IMR-90 (cell line): ENCODE measurements around the gene SURF2. TPM values are rescaled to one million over a fixed set of nuclear protein-coding genes. Genes with fewer than 3 reads are reported as not detected.

Source experiments
- ATAC-seq: fragments of 200-7000 bp; cut with Tn5 transposase; 2 replicates; pipeline ENCODE4 v1.9.1; 2020; ENCODE audit warnings: low read depth, mild to moderate bottlenecking, moderate library complexity
- BruUV-seq: library from RNA; stranded (reverse); fragments of 400-500 nt; replicated peaks from 2 replicates; lab custom pipeline; 2021; lab: Mats Ljungman, UMichigan
- CTCF ChIA-PET: fragments of 300-600 bp; formaldehyde crosslinking; extraction: SDS; loops from one replicate; lab custom pipeline; 2021; ENCODE audit warnings: antibody characterized with exemption; lab: Yijun Ruan, JAX
- POLR2A ChIA-PET: fragments of 300-600 bp; sonication (Branson Sonifier 250); formaldehyde crosslinking; loops from one replicate; lab custom pipeline; 2022; ENCODE audit warnings: antibody characterized with exemption; ENCODE audit not compliant: unreplicated experiment; lab: Charles Lee
- DNase-seq: peaks from one replicate; pipeline ENCODE4 v3.0.0; 2013
- H2AFZ ChIP-seq: replicated peaks from 2 replicates; pipeline ENCODE3; 2013; ENCODE audit warnings: low read length, mild to moderate bottlenecking; ENCODE audit not compliant: poor library complexity
- H2AK5ac ChIP-seq: 2 replicates; pipeline ENCODE4 v1.6.1; 2013; ENCODE audit warnings: low read depth, low read length, inconsistent platforms
- H2AK9ac ChIP-seq: replicated peaks from 2 replicates; pipeline ENCODE3; 2013; ENCODE audit warnings: mild to moderate bottlenecking, low read depth, low read length, moderate library complexity; ENCODE audit not compliant: poor library complexity
- H2BK120ac ChIP-seq: 2 replicates; pipeline ENCODE4 v1.6.1; 2013; ENCODE audit warnings: low read depth, low read length, inconsistent platforms
- H2BK15ac ChIP-seq: 3 replicates; pipeline ENCODE4 v1.6.1; 2013; ENCODE audit warnings: low read depth, low read length, inconsistent platforms
- H2BK20ac ChIP-seq: 2 replicates; pipeline ENCODE4 v1.6.1; 2013; ENCODE audit warnings: low read depth, mild to moderate bottlenecking, inconsistent platforms, low read length, moderate library complexity
- H2BK5ac ChIP-seq: 2 replicates; pipeline ENCODE4 v1.6.1; 2013; ENCODE audit warnings: mild to moderate bottlenecking, low read depth, low read length, inconsistent platforms; ENCODE audit not compliant: poor library complexity, severe bottlenecking
- H3K14ac ChIP-seq: replicated peaks from 2 replicates; pipeline ENCODE4 v1.6.1; 2013; ENCODE audit warnings: low read depth, low read length, inconsistent platforms
- H3K18ac ChIP-seq: 2 replicates; pipeline ENCODE4 v1.6.1; 2013; ENCODE audit warnings: low read depth, low read length, control low read depth
- H3K23ac ChIP-seq: 2 replicates; pipeline ENCODE4 v1.6.1; 2013; ENCODE audit warnings: low read depth, low read length, inconsistent platforms
- H3K27ac ChIP-seq: 2 replicates; pipeline ENCODE4 v1.5.1; 2013; ENCODE audit warnings: mild to moderate bottlenecking, control low read depth, low read length; ENCODE audit not compliant: insufficient read depth
- H3K27me3 ChIP-seq: 2 replicates; pipeline ENCODE4 v1.6.1; 2013; ENCODE audit warnings: low read length; ENCODE audit not compliant: control insufficient read depth, insufficient read depth
- H3K36me3 ChIP-seq: 2 replicates; pipeline ENCODE4 v1.6.1; 2013; ENCODE audit warnings: low read length, mixed read lengths; ENCODE audit not compliant: control insufficient read depth, insufficient read depth
- H3K4ac ChIP-seq: 2 replicates; pipeline ENCODE4 v1.6.1; 2013; ENCODE audit warnings: low read depth, low read length, inconsistent platforms
- H3K4me1 ChIP-seq: 2 replicates; pipeline ENCODE4 v1.6.1; 2013; ENCODE audit warnings: low read length, mixed read lengths; ENCODE audit not compliant: control insufficient read depth, insufficient read depth
- H3K4me2 ChIP-seq: 2 replicates; pipeline ENCODE4 v1.6.1; 2013; ENCODE audit warnings: low read depth, mild to moderate bottlenecking, control low read depth, low read length, moderate library complexity
- H3K4me3 ChIP-seq: 2 replicates; pipeline ENCODE4 v1.5.1; 2013; ENCODE audit warnings: low read depth, mild to moderate bottlenecking, control low read depth, low read length, moderate library complexity; ENCODE audit not compliant: insufficient read depth
- H3K56ac ChIP-seq: 2 replicates; pipeline ENCODE4 v1.6.1; 2013; ENCODE audit warnings: low read length, inconsistent platforms; ENCODE audit not compliant: insufficient read depth; ENCODE audit errors: extremely low read depth
- H3K79me1 ChIP-seq, 2 experiments: 2 replicates each; pipeline ENCODE4 v1.6.1; 2013; ENCODE audit warnings: low read length in 2 of 2, inconsistent platforms in 1 of 2, low read depth in 1 of 2
- H3K9ac ChIP-seq: 2 replicates; pipeline ENCODE4 v1.6.1; 2013; ENCODE audit warnings: low read depth, low read length, control low read depth
- H3K9me1 ChIP-seq: 2 replicates; pipeline ENCODE4 v1.6.1; 2013; ENCODE audit warnings: low read length, inconsistent platforms; ENCODE audit not compliant: insufficient read depth
- H3K9me3 ChIP-seq: 2 replicates; pipeline ENCODE4 v1.6.1; 2013; ENCODE audit warnings: low read length; ENCODE audit not compliant: control insufficient read depth, insufficient read depth
- H4K20me1 ChIP-seq: 2 replicates; pipeline ENCODE4 v1.6.1; 2013; ENCODE audit warnings: low read length, inconsistent platforms; ENCODE audit not compliant: insufficient read depth
- H4K5ac ChIP-seq: 2 replicates; pipeline ENCODE4 v1.6.1; 2013; ENCODE audit warnings: mild to moderate bottlenecking, low read depth, low read length, control low read depth
- H4K8ac ChIP-seq, 2 experiments: 2 replicates each; pipeline ENCODE4 v1.6.1; 2013; ENCODE audit warnings: low read depth in 2 of 2, low read length in 2 of 2, control low read depth in 1 of 2, inconsistent platforms in 1 of 2
- H4K91ac ChIP-seq: 2 replicates; pipeline ENCODE4 v1.6.1; 2013; ENCODE audit warnings: low read depth, low read length, inconsistent platforms; ENCODE audit not compliant: insufficient read depth
- CEBPB ChIP-seq: IDR thresholded peaks from 2 replicates; pipeline ENCODE4 v1.6.1; 2012; ENCODE audit warnings: low read depth, low read length, improper control_type of control experiment
- MAFK ChIP-seq: IDR thresholded peaks from 2 replicates; pipeline ENCODE4 v1.6.1; 2012; ENCODE audit warnings: low read depth, low read length, improper control_type of control experiment
- MAZ ChIP-seq: IDR thresholded peaks from 2 replicates; pipeline ENCODE4 v1.6.1; 2012; ENCODE audit warnings: low read depth, mild to moderate bottlenecking, low read length, improper control_type of control experiment, moderate library complexity, borderline replicate concordance
- MXI1 ChIP-seq: IDR thresholded peaks from 2 replicates; pipeline ENCODE4 v1.6.1; 2012; ENCODE audit warnings: low read depth, mild to moderate bottlenecking, low read length, moderate library complexity, borderline replicate concordance
- NFE2L2 ChIP-seq: fragments of 150-350 bp; IDR thresholded peaks from 2 replicates; pipeline ENCODE4 v1.6.1; 2016; ENCODE audit warnings: low read depth, mild to moderate bottlenecking, low read length
- POLR2A ChIP-seq: IDR thresholded peaks from 2 replicates; pipeline ENCODE4 v1.6.1; 2012; ENCODE audit warnings: mild to moderate bottlenecking, low read depth, low read length
- RAD21 ChIP-seq: IDR thresholded peaks from 2 replicates; pipeline ENCODE4 v1.6.1; 2012; ENCODE audit warnings: low read length, improper control_type of control experiment
- SMC3 ChIP-seq: fragments of 150-350 bp; IDR thresholded peaks from 2 replicates; pipeline ENCODE4 v1.6.1; 2016; ENCODE audit warnings: low read depth, mild to moderate bottlenecking, antibody characterized with exemption, low read length, moderate library complexity
- WGBS, 2 experiments: methylation state at CpG; one replicate each; pipeline versions ENCODE4 v1.1.5 to v1.1.7; 2013; ENCODE audit warnings: missing lambda C conversion rate in 2 of 2; ENCODE audit not compliant: insufficient read length in 1 of 2; ENCODE audit errors: extremely low coverage in 2 of 2; 5-methylcytosine and 5-hydroxymethylcytosine counted together
- dilution Hi-C: fragments of 300-500 bp; cut with HindIII; formaldehyde crosslinking; loops from one replicate; pipeline ENCODE4 v1.14.3; 2018; ENCODE audit warnings: low sequenced_read_pairs; ENCODE audit not compliant: unreplicated experiment
- in situ Hi-C: fragments of 300-500 bp; cut with MboI; formaldehyde crosslinking; loops from 3 replicates; pipeline ENCODE4 v1.14.3; 2019; ENCODE audit warnings: low sequenced_read_pairs, inconsistent platforms, mixed read lengths
- intact Hi-C: fragments of 100-400 bp; cut with micrococcal nuclease; formaldehyde crosslinking; loops from 2 replicates; pipeline ENCODE4 v1.10.0; 2022
- polyA plus RNA-seq, 3 experiments: library from polyadenylated mRNA; depleted of rRNA; stranded (reverse); fragments of >200 nt; gene quantifications; 2 replicates each; pipeline ENCODE4 v1.2.3, GENCODE V29; 2012; ENCODE audit warnings: low replicate concordance in 1 of 3
- total RNA-seq: library from RNA; depleted of rRNA; stranded (reverse); fragments of >200 nt; gene quantifications from 2 replicates; pipeline ENCODE4 v1.2.3, GENCODE V29; 2012

Gene SURF2
- total and polyA plus RNA-seq, 2 of the 4 experiments (the other 2 are of a cell fraction) = 9.9 to 16.3 TPM

- Histone ChIP-seq H3K56ac (no peak overlapping the region), H3K9me3 (no peaks in the 10 kb centered on the region)
These were observed 41.0 kb downstream of the SURF2 start for GRCh38 chr9:133397370-133397769.

More at GRCh38 chr9:133397370-133397769, 41.0 kb downstream of the SURF2 start:
- Histone ChIP-seq H4K5ac (no peak overlapping the region), H3K14ac (no peak overlapping the region), H3K36me3 (peaks cover 1% of the 10 kb centered on the region), H3K4me3 (no peak overlapping the region), H2AK9ac (no peak overlapping the region), H2BK15ac (no peak overlapping the region), H3K4ac (no peak overlapping the region), H3K4me2 (no peak overlapping the region), H3K79me1 (no peaks in the 10 kb centered on the region), H3K9ac (no peak overlapping the region), H3K27ac (no peak overlapping the region), H4K20me1 (no peaks in the 10 kb centered on the region), H3K18ac (no peak overlapping the region), H3K23ac (no peak overlapping the region), H2BK5ac (no peak overlapping the region), H3K4me1 (no peaks in the 10 kb centered on the region), H4K91ac (no peak overlapping the region), H2AFZ (no peak overlapping the region), H3K9me1 (0 out of 2 replicates have a peak, but pooled peaks cover 4% of the 10 kb centered on the region), H2BK120ac (no peak overlapping the region), H4K8ac (no peak overlapping the region), H2BK20ac (no peak overlapping the region), H3K27me3 (peaks cover 30% of the 10 kb centered on the region), H2AK5ac (no peak overlapping the region)
- ATAC-seq (no peak), DNase-seq (no peak)
- BruUV-seq = no TSS peak
- dilution Hi-C loops (no loop called here), intact Hi-C loops (no loop called here), in situ Hi-C loops (no loop called here)
- 73% methylated on average over 3 of the region's 6 CpGs; no CpG with 5 or more reads in 1 of the 2 experiments for WGBS, 2 experiments
- no peak for TF ChIP-seq NFE2L2
- TF ChIP-seq MAFK = no peak
- TF ChIP-seq MXI1 = no peak
- TF ChIP-seq SMC3 = no peak
- TF ChIP-seq CEBPB = no peak
- TF ChIP-seq RAD21 = no peak
- no peak for TF ChIP-seq POLR2A
- TF ChIP-seq MAZ = no peak
- CTCF ChIA-PET = interaction anchor here (0.6 kb wide), 1 partner anchor 23 kb away, joined by 3 read pairs; no protein-coding TSS in a partner anchor
- POLR2A ChIA-PET = no interaction called here
